ENCODE results near the gene ZBTB20.

Gene ZBTB20

GRCh38 chr3:115021061-115021460 lies 126.0 kb downstream of the ZBTB20 start:
- no peak for DNase-seq (ENCODE audit: low read depth, low spot score)

- DNase-seq (ENCODE audit: low read depth, low spot score), result no peak
These were observed 127.2 kb downstream of the ZBTB20 start for GRCh38 chr3:115019900-115020299.

GRCh38 chr3:115018694-115019093 lies 128.4 kb downstream of the ZBTB20 start:
- no peak for DNase-seq (ENCODE audit: low read depth, low spot score)

GRCh38 chr3:115007966-115008365 lies 139.1 kb downstream of the ZBTB20 start:
- no peak for DNase-seq (ENCODE audit: low read depth, low spot score)

- DNase-seq (ENCODE audit: low read depth, low spot score), result no peak
These were observed 142.6 kb downstream of the ZBTB20 start for GRCh38 chr3:115004201-115005140.

- no peak for DNase-seq (ENCODE audit: low read depth, low spot score)
These were observed 148.0 kb downstream of the ZBTB20 start for GRCh38 chr3:114998971-114999579.

- no peak for DNase-seq (ENCODE audit: low read depth, low spot score)
These were observed 152.3 kb downstream of the ZBTB20 start for GRCh38 chr3:114994554-114995341.

- no peak for DNase-seq (ENCODE audit: low read depth, low spot score)
These were observed 161.3 kb downstream of the ZBTB20 start for GRCh38 chr3:114985776-114986175.

- DNase-seq (ENCODE audit: low read depth, low spot score), result no peak
These were observed 163.8 kb downstream of the ZBTB20 start for GRCh38 chr3:114983248-114983647.

- no peak for DNase-seq (ENCODE audit: low read depth, low spot score)
These were observed 172.7 kb downstream of the ZBTB20 start for GRCh38 chr3:114974387-114974786.

- DNase-seq (ENCODE audit: low read depth, low spot score), result no peak
These were observed 173.6 kb downstream of the ZBTB20 start for GRCh38 chr3:114973536-114973935.

- DNase-seq (ENCODE audit: low read depth, low spot score), result no peak
These were observed 179.9 kb downstream of the ZBTB20 start for GRCh38 chr3:114967168-114967567.

GRCh38 chr3:114962189-114962588 lies 184.9 kb downstream of the ZBTB20 start:
- DNase-seq (ENCODE audit: low read depth, low spot score), result no peak

- no peak for DNase-seq (ENCODE audit: low read depth, low spot score)
These were observed 188.2 kb downstream of the ZBTB20 start for GRCh38 chr3:114958930-114959329.

- DNase-seq (ENCODE audit: low read depth, low spot score), result no peak
These were observed 193.3 kb downstream of the ZBTB20 start for GRCh38 chr3:114953800-114954199.

GRCh38 chr3:114953215-114953799 lies 193.8 kb downstream of the ZBTB20 start:
- DNase-seq (ENCODE audit: low read depth, low spot score), result no peak

GRCh38 chr3:114942773-114943172 lies 204.3 kb downstream of the ZBTB20 start:
- DNase-seq (ENCODE audit: low read depth, low spot score), result no peak

- DNase-seq (ENCODE audit: low read depth, low spot score), result no peak
These were observed 205.3 kb downstream of the ZBTB20 start for GRCh38 chr3:114941626-114942309.

- no peak for DNase-seq (ENCODE audit: low read depth, low spot score)
These were observed 207.2 kb downstream of the ZBTB20 start for GRCh38 chr3:114939920-114940319.

GRCh38 chr3:114933407-114933806 lies 213.7 kb downstream of the ZBTB20 start:
- no peak for DNase-seq (ENCODE audit: low read depth, low spot score)

Measured in smooth muscle cell of the brain vasculature (primary cell).